ENCODE measurements around the gene SMYD3.

DNA sequence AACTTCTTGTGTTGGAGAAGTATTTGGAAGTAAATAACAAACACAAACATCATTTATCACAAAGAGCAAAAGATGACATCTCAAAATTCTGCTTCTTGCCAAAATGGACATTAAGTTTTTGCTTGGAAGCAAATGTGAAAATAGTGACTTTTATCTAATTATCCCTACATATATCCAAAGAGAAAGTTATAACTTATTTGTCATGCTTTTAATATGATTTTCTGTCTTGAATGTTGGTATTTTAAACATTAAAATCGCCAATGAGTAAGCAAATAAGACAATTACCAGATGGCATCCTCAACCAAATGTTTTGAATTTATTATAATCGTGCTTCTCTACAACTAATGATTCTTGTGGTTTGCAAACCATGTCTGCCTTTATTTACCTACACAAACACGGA, 758.0 kb downstream of the SMYD3 start:
- no peak for TF ChIP-seq POLR2A (IDR thresholded peaks at IDR 0.05)
- TF ChIP-seq, protein P1, sequence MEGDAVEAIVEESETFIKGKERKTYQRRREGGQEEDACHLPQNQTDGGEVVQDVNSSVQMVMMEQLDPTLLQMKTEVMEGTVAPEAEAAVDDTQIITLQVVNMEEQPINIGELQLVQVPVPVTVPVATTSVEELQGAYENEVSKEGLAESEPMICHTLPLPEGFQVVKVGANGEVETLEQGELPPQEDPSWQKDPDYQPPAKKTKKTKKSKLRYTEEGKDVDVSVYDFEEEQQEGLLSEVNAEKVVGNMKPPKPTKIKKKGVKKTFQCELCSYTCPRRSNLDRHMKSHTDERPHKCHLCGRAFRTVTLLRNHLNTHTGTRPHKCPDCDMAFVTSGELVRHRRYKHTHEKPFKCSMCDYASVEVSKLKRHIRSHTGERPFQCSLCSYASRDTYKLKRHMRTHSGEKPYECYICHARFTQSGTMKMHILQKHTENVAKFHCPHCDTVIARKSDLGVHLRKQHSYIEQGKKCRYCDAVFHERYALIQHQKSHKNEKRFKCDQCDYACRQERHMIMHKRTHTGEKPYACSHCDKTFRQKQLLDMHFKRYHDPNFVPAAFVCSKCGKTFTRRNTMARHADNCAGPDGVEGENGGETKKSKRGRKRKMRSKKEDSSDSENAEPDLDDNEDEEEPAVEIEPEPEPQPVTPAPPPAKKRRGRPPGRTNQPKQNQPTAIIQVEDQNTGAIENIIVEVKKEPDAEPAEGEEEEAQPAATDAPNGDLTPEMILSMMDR (IDR thresholded peaks at IDR 0.05 in 8 of 11, conservative IDR thresholded peaks at IDR 0.05 in 3 of 11) = no peak

Measured in spleen (tissue), 7 donors.